ENCODE data around the gene NAP1L4. TPM values are rescaled to one million over a fixed set of nuclear protein-coding genes. Genes with fewer than 3 reads are reported as not detected.

NAP1L4 gene
- total and polyA plus RNA-seq, 2 of the 8 experiments (the other 6 are each of a cell fraction or from before 2014, with no cell fraction given) = 75.8 to 194 TPM

GRCh38 chr11:3010521-3011275, 18.6 kb upstream of the NAP1L4 start (continued):
- TF ChIP-seq CHD7 (IDR thresholded peaks at IDR 0.05; ENCODE audit: insufficient replicate concordance, low read length) = no peak
- TF ChIP-seq, protein P1, sequence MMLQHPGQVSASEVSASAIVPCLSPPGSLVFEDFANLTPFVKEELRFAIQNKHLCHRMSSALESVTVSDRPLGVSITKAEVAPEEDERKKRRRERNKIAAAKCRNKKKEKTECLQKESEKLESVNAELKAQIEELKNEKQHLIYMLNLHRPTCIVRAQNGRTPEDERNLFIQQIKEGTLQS (IDR thresholded peaks at IDR 0.05; ENCODE audit: insufficient read depth, low read depth, low read length) = no peak

Data from H1 (cell line).